GM12892 (cell line): ENCODE results near the gene GDF11.

Experiments used
- POLR2A ChIP-seq: IDR thresholded peaks from 2 replicates; pipeline ENCODE4 v1.6.1; 2011; ENCODE audit warnings: low read depth, low read length, control low read depth
- POLR2AphosphoS5 ChIP-seq: IDR thresholded peaks from 2 replicates; pipeline ENCODE4 v1.6.1; 2011; ENCODE audit warnings: low read depth, low read length, control low read depth
- TAF1 ChIP-seq: IDR thresholded peaks from 2 replicates; pipeline ENCODE4 v1.6.1; 2011; ENCODE audit warnings: low read depth, mild to moderate bottlenecking, control low read depth, low read length, borderline replicate concordance

DNA sequence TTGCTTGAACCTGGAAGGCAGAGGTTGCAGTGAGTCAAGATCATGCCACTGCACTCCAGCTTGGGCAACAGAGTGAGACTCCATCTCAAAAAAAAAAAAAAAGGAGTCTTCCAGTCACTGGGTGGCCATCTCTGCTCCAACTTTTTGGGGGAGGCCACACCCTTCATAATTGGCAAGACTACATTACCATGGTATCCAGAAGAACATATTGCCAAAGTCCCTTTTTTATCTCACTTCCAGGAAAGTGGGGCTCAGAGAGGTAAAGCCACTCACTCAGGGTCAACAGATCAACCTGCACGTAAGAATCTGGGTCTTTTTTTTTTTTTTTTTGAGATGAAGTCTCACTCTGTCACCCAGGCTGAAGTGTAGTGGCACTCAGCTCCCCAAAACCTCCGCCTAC lies 9.1 kb upstream of the GDF11 start:
- TF ChIP-seq POLR2AphosphoS5 (no peak), POLR2A (no peak), TAF1 (no peak)
